ENCODE measurements around the gene CCDC112. TPM values are rescaled to one million over a fixed set of nuclear protein-coding genes. Genes with fewer than 3 reads are reported as not detected.

The CCDC112 gene
- total and polyA plus RNA-seq, 9 donors = 1.5 to 5.6 (median 3.1) TPM

DNA sequence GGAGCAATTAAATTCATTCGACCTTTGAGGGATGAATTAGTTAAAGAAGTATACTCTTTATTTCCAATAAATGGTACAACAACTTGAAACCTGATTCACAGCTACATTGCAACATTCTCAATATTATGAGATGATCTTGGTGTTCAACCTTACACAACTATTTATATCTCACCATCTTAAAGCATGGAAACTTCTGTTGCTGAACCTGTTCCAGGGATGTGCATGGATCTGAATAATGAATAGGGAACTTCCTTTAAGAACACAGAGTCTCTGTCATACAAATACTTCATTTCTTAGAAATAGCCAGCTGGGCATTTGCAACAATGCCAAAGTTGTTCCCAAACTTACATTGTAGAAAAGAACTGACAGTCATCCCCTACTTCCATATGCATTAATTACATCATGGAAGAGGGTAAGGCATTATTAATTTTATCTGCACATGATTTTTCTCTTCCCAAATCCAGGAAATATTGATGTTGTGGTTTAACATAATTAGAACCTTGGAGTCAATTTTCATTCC, 39.8 kb upstream of the CCDC112 start:
- H3K4me3 ChIP-seq = no peak overlapping the region
- H3K4me1 ChIP-seq (ENCODE audit: insufficient read depth) = no peaks in the 10 kb centered on the region
- no peak for DNase-seq
- intact Hi-C loops (cut with DNase I) = no loop called here
- H3K9me3 ChIP-seq = no peaks in the 10 kb centered on the region
- H3K27me3 ChIP-seq = no peaks in the 10 kb centered on the region
- no peak overlapping the region for H3K27ac ChIP-seq
- TF ChIP-seq EP300 (IDR thresholded peaks at IDR 0.05) (no peak), POLR2A (IDR thresholded peaks at IDR 0.05) (no peak)
- TF ChIP-seq, protein P1, sequence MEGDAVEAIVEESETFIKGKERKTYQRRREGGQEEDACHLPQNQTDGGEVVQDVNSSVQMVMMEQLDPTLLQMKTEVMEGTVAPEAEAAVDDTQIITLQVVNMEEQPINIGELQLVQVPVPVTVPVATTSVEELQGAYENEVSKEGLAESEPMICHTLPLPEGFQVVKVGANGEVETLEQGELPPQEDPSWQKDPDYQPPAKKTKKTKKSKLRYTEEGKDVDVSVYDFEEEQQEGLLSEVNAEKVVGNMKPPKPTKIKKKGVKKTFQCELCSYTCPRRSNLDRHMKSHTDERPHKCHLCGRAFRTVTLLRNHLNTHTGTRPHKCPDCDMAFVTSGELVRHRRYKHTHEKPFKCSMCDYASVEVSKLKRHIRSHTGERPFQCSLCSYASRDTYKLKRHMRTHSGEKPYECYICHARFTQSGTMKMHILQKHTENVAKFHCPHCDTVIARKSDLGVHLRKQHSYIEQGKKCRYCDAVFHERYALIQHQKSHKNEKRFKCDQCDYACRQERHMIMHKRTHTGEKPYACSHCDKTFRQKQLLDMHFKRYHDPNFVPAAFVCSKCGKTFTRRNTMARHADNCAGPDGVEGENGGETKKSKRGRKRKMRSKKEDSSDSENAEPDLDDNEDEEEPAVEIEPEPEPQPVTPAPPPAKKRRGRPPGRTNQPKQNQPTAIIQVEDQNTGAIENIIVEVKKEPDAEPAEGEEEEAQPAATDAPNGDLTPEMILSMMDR (IDR thresholded peaks at IDR 0.05) = no peak
- no peaks in the 10 kb centered on the region for H3K36me3 ChIP-seq
- WGBS, 3 donors = 78 to 87% (median 81%) methylated on average over 1 of the region's 1 CpG

DNA sequence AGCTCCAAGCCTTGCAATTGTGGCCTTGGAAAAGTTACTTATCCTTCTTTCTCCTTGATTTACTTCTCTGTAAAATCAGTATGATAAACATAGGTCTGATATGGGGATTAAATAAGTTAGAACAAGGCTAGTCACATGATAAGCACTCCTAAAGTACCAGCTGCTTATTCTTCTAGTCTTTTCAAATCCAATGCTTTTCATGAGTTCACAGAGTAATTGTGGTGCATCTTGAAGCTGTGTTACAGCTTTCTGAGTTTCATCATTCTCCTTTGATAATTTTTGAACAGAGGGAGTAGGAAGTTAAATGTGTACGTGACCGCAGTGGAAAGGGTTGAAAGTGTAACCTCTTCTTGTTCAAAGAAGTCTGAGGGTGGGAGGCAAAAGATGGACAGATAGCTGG, 38.8 kb upstream of the CCDC112 start:
- no peak for TF ChIP-seq EP300 (IDR thresholded peaks at IDR 0.05)
- TF ChIP-seq, protein P1 (IDR thresholded peaks at IDR 0.05) = no peak
- TF ChIP-seq POLR2A (IDR thresholded peaks at IDR 0.05) = no peak
- H3K27me3 ChIP-seq = no peaks in the 10 kb centered on the region
- intact Hi-C loops (cut with DNase I) = no loop called here
- DNase-seq = no peak
- H3K4me1 ChIP-seq (ENCODE audit: insufficient read depth) = no peaks in the 10 kb centered on the region
- H3K27ac ChIP-seq = no peak overlapping the region
- H3K36me3 ChIP-seq = no peaks in the 10 kb centered on the region
- no peaks in the 10 kb centered on the region for H3K9me3 ChIP-seq
- WGBS, 3 donors = 30 to 71% (median 55%) methylated on average over 2 of the region's 2 CpGs
- H3K4me3 ChIP-seq = no peak overlapping the region

DNA sequence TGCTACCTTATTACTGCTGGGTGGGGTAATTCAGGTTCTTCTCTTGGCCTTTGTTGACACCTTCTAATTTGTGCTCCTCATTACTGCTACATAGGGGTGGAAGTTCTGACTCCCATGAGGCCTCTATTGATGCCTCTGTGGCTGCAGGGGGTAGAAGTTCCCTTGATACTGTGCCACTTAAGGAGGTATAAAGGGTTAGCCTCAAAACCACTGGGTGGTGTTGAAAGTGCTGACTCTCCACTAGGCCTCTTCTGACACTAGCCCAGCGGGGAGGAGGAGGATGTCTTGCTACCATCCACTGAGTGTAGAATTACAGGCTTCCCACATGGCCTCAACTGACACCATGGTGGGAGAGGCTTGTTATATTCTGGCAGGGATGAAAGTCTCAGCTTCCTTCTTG, 36.7 kb upstream of the CCDC112 start:
- Histone ChIP-seq H3K4me3 (no peak overlapping the region), H3K27ac (no peak overlapping the region), H3K9me3 (no peaks in the 10 kb centered on the region), H3K36me3 (no peaks in the 10 kb centered on the region), H3K4me1 (ENCODE audit: insufficient read depth) (no peaks in the 10 kb centered on the region), H3K27me3 (no peaks in the 10 kb centered on the region)
- DNase-seq = no peak
- WGBS, 3 donors = 48 to 88% (median 83%) methylated on average over 1 of the region's 1 CpG
- TF ChIP-seq EP300 (IDR thresholded peaks at IDR 0.05) (no peak), POLR2A (IDR thresholded peaks at IDR 0.05) (no peak)
- TF ChIP-seq, protein P1 (IDR thresholded peaks at IDR 0.05) = no peak
- intact Hi-C loops (cut with DNase I) = no loop called here

- intact Hi-C loops (cut with DNase I) = no loop called here
- WGBS, 3 donors = 37 to 58% (median 58%) methylated on average over 2 of the region's 2 CpGs
- H3K36me3 ChIP-seq = no peaks in the 10 kb centered on the region
- H3K27me3 ChIP-seq = no peaks in the 10 kb centered on the region
- no peak for DNase-seq
- no peaks in the 10 kb centered on the region for H3K4me1 ChIP-seq (ENCODE audit: insufficient read depth)
- no peaks in the 10 kb centered on the region for H3K9me3 ChIP-seq
- TF ChIP-seq EP300 (IDR thresholded peaks at IDR 0.05) = no peak
- no peak for TF ChIP-seq POLR2A (IDR thresholded peaks at IDR 0.05)
- TF ChIP-seq, protein P1 (IDR thresholded peaks at IDR 0.05) = no peak
- no peak overlapping the region for H3K27ac ChIP-seq
- H3K4me3 ChIP-seq = no peak overlapping the region
These were observed 34.4 kb upstream of the CCDC112 start for GRCh38 chr5:115330830-115331229.

Data from ovary (tissue), 9 donors.